Measurements from ENCODE around the gene PALLD. TPM values are rescaled to one million over a fixed set of nuclear protein-coding genes. Genes with fewer than 3 reads are reported as not detected.

Gene PALLD
- total and polyA plus RNA-seq, 3 donors from 2014 or later: 138 to 156 (median 146) TPM

DNA sequence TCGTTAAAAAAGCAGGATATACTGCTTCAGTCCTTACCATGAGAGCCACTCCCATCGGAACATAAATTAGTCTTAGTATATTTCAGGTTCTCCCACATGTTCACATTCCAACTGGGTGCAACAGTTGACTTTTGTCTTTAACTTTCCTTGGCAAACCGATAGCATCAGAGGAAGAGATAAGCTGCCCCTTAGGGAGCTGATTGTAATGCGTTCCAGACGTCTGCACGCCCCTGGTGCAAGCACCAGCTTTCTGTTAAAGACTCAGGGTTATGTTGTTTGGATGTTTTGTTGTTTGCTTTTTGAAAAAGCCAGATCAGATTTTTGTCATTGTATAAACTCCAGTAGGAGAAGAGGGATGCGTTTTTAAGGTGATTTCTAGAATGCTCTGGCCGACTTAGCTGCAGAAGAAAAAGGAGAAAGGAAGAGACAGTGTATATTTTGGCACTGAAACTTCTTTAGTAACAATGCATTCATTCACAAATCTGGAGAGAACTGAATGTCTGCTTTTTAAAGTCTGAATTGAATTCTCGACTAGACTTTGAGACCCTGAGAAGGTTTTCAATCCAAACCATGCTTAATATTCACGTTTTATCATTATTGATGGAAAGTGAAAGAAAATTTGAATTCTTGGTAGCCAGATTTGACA is 352.3 kb downstream of the PALLD start:
- no peaks in the 10 kb centered on the region for H3K27me3 ChIP-seq
- no peaks in the 10 kb centered on the region for H3K9me3 ChIP-seq
- intact Hi-C loops (cut with DNase I; ENCODE audit: low total_unique reads): no loop called here
- H3K36me3 ChIP-seq (ENCODE audit: low read depth, missing control alignments): no peaks in the 10 kb centered on the region
- TF ChIP-seq, protein P1, sequence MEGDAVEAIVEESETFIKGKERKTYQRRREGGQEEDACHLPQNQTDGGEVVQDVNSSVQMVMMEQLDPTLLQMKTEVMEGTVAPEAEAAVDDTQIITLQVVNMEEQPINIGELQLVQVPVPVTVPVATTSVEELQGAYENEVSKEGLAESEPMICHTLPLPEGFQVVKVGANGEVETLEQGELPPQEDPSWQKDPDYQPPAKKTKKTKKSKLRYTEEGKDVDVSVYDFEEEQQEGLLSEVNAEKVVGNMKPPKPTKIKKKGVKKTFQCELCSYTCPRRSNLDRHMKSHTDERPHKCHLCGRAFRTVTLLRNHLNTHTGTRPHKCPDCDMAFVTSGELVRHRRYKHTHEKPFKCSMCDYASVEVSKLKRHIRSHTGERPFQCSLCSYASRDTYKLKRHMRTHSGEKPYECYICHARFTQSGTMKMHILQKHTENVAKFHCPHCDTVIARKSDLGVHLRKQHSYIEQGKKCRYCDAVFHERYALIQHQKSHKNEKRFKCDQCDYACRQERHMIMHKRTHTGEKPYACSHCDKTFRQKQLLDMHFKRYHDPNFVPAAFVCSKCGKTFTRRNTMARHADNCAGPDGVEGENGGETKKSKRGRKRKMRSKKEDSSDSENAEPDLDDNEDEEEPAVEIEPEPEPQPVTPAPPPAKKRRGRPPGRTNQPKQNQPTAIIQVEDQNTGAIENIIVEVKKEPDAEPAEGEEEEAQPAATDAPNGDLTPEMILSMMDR (IDR thresholded peaks at IDR 0.05): no peak
- H3K4me3 ChIP-seq: no peak overlapping the region
- peak overlapping the region; percentile 83 to 90 for H3K27ac ChIP-seq
- DNase-seq: no peak
- H3K4me1 ChIP-seq: peaks cover 58% of the 10 kb centered on the region
- WGBS, 2 donors: 21 to 23% methylated on average over 10 of the region's 10 CpGs

- intact Hi-C loops (cut with DNase I; ENCODE audit: low total_unique reads): no loop called here
- peaks cover 60% of the 10 kb centered on the region for H3K4me1 ChIP-seq
- WGBS, 2 donors: 51 to 60% methylated on average over 3 of the region's 3 CpGs
- TF ChIP-seq POLR2A (IDR thresholded peaks at IDR 0.05): no peak
- TF ChIP-seq, protein P1 (IDR thresholded peaks at IDR 0.05): no peak
- H3K9me3 ChIP-seq: no peaks in the 10 kb centered on the region
- no peaks in the 10 kb centered on the region for H3K27me3 ChIP-seq
- DNase-seq: peak; percentile 69
- H3K36me3 ChIP-seq (ENCODE audit: low read depth, missing control alignments): no peaks in the 10 kb centered on the region
- peak overlapping the region; percentile 8 to 90 for H3K27ac ChIP-seq
- H3K4me3 ChIP-seq: no peak overlapping the region
Observed at GRCh38 chr4:168849997-168850396, 353.1 kb downstream of the PALLD start.

GRCh38 chr4:168852387-168852786 is 355.5 kb downstream of the PALLD start:
- intact Hi-C loops (cut with DNase I; ENCODE audit: low total_unique reads): no loop called here
- no peak for TF ChIP-seq POLR2A (IDR thresholded peaks at IDR 0.05)
- TF ChIP-seq, protein P1 (IDR thresholded peaks at IDR 0.05): no peak
- Histone ChIP-seq H3K9me3 (no peaks in the 10 kb centered on the region), H3K27me3 (no peaks in the 10 kb centered on the region), H3K36me3 (ENCODE audit: low read depth, missing control alignments) (no peaks in the 10 kb centered on the region), H3K4me1 (peaks cover 76% of the 10 kb centered on the region), H3K27ac (peak overlapping the region; percentile 50 to 87), H3K4me3 (no peak overlapping the region)
- no peak for DNase-seq
- 84 to 91% methylated on average over 3 of the region's 3 CpGs for WGBS, 2 donors

DNA sequence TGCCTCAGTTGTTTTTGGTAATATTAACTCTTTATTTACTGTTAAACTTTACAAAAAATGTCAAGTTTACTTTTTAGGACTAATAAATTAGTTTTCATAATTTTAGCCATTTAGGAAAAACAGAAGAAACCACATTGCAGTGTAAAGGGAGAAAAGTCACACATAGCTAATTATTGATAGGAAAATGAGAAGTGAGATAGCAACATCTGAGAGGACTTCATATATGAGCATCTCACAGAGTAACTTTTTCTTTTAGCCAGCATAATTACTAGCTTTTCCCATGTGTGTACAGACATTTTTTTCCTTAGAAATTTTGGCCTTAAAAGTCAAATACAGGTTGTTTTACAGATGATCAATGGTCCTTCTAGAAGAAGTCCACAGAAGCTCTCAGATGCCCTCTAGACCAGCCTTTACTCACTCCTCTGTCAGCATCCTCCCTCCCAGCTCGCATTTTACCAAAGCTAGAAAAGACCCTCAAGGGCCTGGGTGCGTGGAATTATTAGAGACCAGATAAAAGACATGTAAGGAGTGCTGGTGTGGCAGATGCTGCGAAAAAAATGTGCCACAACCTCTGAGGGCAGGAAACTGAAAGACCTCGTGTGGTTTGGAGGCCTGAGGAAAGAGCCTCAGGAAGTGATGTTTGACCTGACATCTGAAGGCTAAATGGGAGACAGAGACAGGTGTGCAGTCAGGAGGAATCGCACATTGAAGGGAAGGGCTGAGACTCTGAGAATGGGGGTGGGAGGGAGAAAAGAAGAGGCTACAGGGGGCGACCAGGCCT is 356.3 kb downstream of the PALLD start:
- TF ChIP-seq, protein P1 (IDR thresholded peaks at IDR 0.05): no peak
- TF ChIP-seq POLR2A (IDR thresholded peaks at IDR 0.05): no peak
- DNase-seq: no peak

More for the DNA sequence above, 356.3 kb downstream of the PALLD start:
- peak overlapping the region; percentile 74 to 87 for H3K27ac ChIP-seq
- 82 to 85% methylated on average over 6 of the region's 6 CpGs for WGBS, 2 donors
- H3K4me1 ChIP-seq: peaks cover 75% of the 10 kb centered on the region
- no peaks in the 10 kb centered on the region for H3K27me3 ChIP-seq
- H3K36me3 ChIP-seq (ENCODE audit: low read depth, missing control alignments): no peaks in the 10 kb centered on the region
- intact Hi-C loops (cut with DNase I; ENCODE audit: low total_unique reads): no loop called here
- no peaks in the 10 kb centered on the region for H3K9me3 ChIP-seq
- no peak overlapping the region for H3K4me3 ChIP-seq

Measured in testis (tissue), 3 donors.